Measurements from ENCODE around the gene GK. TPM values are rescaled to one million over a fixed set of nuclear protein-coding genes. Genes with fewer than 3 reads are reported as not detected.
A peak's percentile ranks its signal among the peaks of the same experiment; 100 is the strongest.
"Not testable (repeated sequence)": the region's sequence is repeated elsewhere in the genome, so short reads cannot be mapped to it uniquely, and the experiment has no call there.

The GK gene
- total RNA-seq, 1 donor from 2014 or later = 67.0 TPM

GRCh38 chrX:30663322-30663721, 10.1 kb downstream of the GK start:
- no peaks in the 10 kb centered on the region for H3K9me3 Mint-ChIP-seq
- no peak for DNase-seq
- H3K4me3 Mint-ChIP-seq = no peak overlapping the region
- no peak overlapping the region for H3K27ac Mint-ChIP-seq
- peaks cover 21% of the 10 kb centered on the region for H3K4me1 Mint-ChIP-seq
- H3K27me3 Mint-ChIP-seq = no peaks in the 10 kb centered on the region
- intact Hi-C loops (cut with micrococcal nuclease) = no loop called here
- peaks cover 26% of the 10 kb centered on the region for H3K36me3 Mint-ChIP-seq (ENCODE audit: low read depth)

DNA sequence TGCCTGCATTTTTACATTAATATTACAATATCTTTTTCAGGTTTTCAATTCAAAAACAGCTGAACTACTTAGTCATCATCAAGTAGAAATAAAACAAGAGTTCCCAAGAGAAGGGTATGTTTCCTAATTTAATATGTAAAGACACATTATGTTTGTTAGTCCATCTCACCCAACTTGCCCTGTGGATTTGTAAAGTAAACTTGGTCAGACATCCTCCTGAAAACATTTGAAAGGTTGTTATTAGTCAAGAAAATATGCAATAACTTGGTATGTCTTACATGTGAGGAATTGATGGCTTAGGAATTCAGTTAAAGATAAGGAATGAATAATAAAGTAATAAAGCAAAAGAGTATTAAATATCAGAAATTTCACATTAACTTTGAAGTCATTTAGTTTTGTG, 12.2 kb downstream of the GK start:
- peaks cover 14% of the 10 kb centered on the region for H3K4me1 Mint-ChIP-seq
- H3K27ac Mint-ChIP-seq = no peak overlapping the region

GRCh38 chrX:30666094-30666493, 12.9 kb downstream of the GK start:
- intact Hi-C loops (cut with micrococcal nuclease) = no loop called here
- peaks cover 4% of the 10 kb centered on the region for H3K9me3 Mint-ChIP-seq
- no peak for DNase-seq
- no peaks in the 10 kb centered on the region for H3K27me3 Mint-ChIP-seq
- peaks cover 38% of the 10 kb centered on the region for H3K36me3 Mint-ChIP-seq (ENCODE audit: low read depth)
- no peak overlapping the region for H3K27ac Mint-ChIP-seq
- H3K4me3 Mint-ChIP-seq = no peak overlapping the region
- peaks cover 13% of the 10 kb centered on the region for H3K4me1 Mint-ChIP-seq

More for the DNA sequence above, 12.2 kb downstream of the GK start:
- H3K36me3 Mint-ChIP-seq (ENCODE audit: low read depth) = peaks cover 37% of the 10 kb centered on the region
- DNase-seq = no peak
- no peak overlapping the region for H3K4me3 Mint-ChIP-seq
- intact Hi-C loops (cut with micrococcal nuclease) = no loop called here
- peaks cover 4% of the 10 kb centered on the region for H3K9me3 Mint-ChIP-seq
- H3K27me3 Mint-ChIP-seq = no peaks in the 10 kb centered on the region

GRCh38 chrX:30668581-30668980, 15.4 kb downstream of the GK start:
- Mint-ChIP-seq H3K27ac (no peak overlapping the region), H3K36me3 (ENCODE audit: low read depth) (peaks cover 45% of the 10 kb centered on the region), H3K4me3 (no peak overlapping the region), H3K9me3 (peaks cover 4% of the 10 kb centered on the region), H3K27me3 (no peaks in the 10 kb centered on the region), H3K4me1 (peaks cover 6% of the 10 kb centered on the region)
- intact Hi-C loops (cut with micrococcal nuclease) = no loop called here
- no peak for DNase-seq

DNA sequence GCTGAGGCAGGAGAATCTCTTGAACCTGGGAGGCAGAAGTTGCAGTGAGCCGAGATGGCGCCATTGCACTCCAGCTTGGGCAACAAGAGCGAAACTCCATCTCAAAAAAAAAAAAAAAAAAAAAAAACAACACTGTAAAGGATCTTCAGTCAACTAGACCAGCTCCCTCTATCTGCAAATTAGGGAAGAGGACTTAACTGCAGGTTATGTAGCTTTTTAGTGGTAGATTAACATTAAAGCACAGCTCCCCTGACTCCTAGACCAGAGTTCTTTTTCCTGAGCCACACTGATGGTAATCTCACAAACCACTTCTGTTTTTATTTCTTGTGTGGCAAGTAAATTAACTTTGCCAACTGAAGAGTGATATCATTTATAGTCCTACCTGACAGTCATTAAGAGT, 18.0 kb downstream of the GK start:
- peaks cover 47% of the 10 kb centered on the region for H3K36me3 Mint-ChIP-seq (ENCODE audit: low read depth)
- H3K27ac Mint-ChIP-seq; intact Hi-C loops (cut with micrococcal nuclease); H3K4me1 Mint-ChIP-seq; DNase-seq; H3K27me3 Mint-ChIP-seq; H3K4me3 Mint-ChIP-seq; H3K9me3 Mint-ChIP-seq: not testable (repeated sequence)

GRCh38 chrX:30673127-30673796, 20.0 kb downstream of the GK start:
- no peak for DNase-seq
- intact Hi-C loops (cut with micrococcal nuclease) = no loop called here
- H3K4me3 Mint-ChIP-seq = no peak overlapping the region
- peaks cover 2% of the 10 kb centered on the region for H3K4me1 Mint-ChIP-seq
- H3K9me3 Mint-ChIP-seq = peaks cover 4% of the 10 kb centered on the region
- peaks cover 54% of the 10 kb centered on the region for H3K36me3 Mint-ChIP-seq (ENCODE audit: low read depth)
- no peak overlapping the region for H3K27ac Mint-ChIP-seq
- no peaks in the 10 kb centered on the region for H3K27me3 Mint-ChIP-seq

GRCh38 chrX:30673884-30674598, 20.8 kb downstream of the GK start:
- DNase-seq = no peak
- Mint-ChIP-seq H3K4me3 (no peak overlapping the region), H3K27me3 (no peaks in the 10 kb centered on the region), H3K4me1 (no peaks in the 10 kb centered on the region), H3K36me3 (ENCODE audit: low read depth) (peaks cover 48% of the 10 kb centered on the region), H3K27ac (no peak overlapping the region), H3K9me3 (no peaks in the 10 kb centered on the region)
- intact Hi-C loops (cut with micrococcal nuclease) = no loop called here

- intact Hi-C loops (cut with micrococcal nuclease) = no loop called here
- Mint-ChIP-seq H3K4me1 (no peaks in the 10 kb centered on the region), H3K4me3 (no peak overlapping the region), H3K36me3 (ENCODE audit: low read depth) (peaks cover 52% of the 10 kb centered on the region), H3K9me3 (no peaks in the 10 kb centered on the region), H3K27ac (no peak overlapping the region), H3K27me3 (no peaks in the 10 kb centered on the region)
- no peak for DNase-seq
Observed at GRCh38 chrX:30674799-30675198, 21.6 kb downstream of the GK start.

- H3K4me1 Mint-ChIP-seq = peaks cover 3% of the 10 kb centered on the region
- no peak overlapping the region for H3K4me3 Mint-ChIP-seq
- intact Hi-C loops (cut with micrococcal nuclease) = no loop called here
- H3K27ac Mint-ChIP-seq = no peak overlapping the region
- no peaks in the 10 kb centered on the region for H3K9me3 Mint-ChIP-seq
- H3K36me3 Mint-ChIP-seq (ENCODE audit: low read depth) = peaks cover 46% of the 10 kb centered on the region
- DNase-seq = no peak
- no peaks in the 10 kb centered on the region for H3K27me3 Mint-ChIP-seq
Observed at GRCh38 chrX:30679369-30679768, 26.1 kb downstream of the GK start.

- Mint-ChIP-seq H3K27me3 (no peaks in the 10 kb centered on the region), H3K4me1 (peaks cover 3% of the 10 kb centered on the region), H3K9me3 (no peaks in the 10 kb centered on the region), H3K4me3 (no peak overlapping the region), H3K27ac (peak overlapping the region; percentile 66), H3K36me3 (ENCODE audit: low read depth) (peaks cover 46% of the 10 kb centered on the region)
- intact Hi-C loops (cut with micrococcal nuclease) = no loop called here
- no peak for DNase-seq
Observed at GRCh38 chrX:30680618-30681017, 27.4 kb downstream of the GK start.

DNA sequence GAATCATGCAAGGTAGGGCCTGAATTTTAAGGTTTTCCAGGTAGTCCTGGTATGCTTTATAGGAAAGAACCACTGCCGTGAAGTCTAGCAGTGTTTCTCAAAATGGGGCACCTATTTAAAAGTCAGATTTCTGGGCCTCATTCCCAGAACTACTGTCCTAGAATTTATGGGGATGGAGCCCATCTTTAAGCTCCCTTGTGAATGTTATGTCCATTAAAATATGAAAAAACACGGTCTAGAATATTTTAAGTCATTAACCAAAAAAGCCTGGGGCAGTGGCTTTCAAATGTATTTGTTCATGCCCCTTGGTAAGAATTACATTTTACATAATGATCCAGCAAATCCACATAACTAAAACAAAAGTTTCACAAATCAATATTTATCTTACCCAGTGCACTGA, 35.4 kb downstream of the GK start:
- no peaks in the 10 kb centered on the region for H3K27me3 Mint-ChIP-seq
- no peaks in the 10 kb centered on the region for H3K9me3 Mint-ChIP-seq
- H3K27ac Mint-ChIP-seq = no peak overlapping the region
- no peak overlapping the region for H3K4me3 Mint-ChIP-seq
- peaks cover 3% of the 10 kb centered on the region for H3K4me1 Mint-ChIP-seq
- intact Hi-C loops (cut with micrococcal nuclease) = no loop called here
- DNase-seq = no peak
- peaks cover 29% of the 10 kb centered on the region for H3K36me3 Mint-ChIP-seq (ENCODE audit: low read depth)

GRCh38 chrX:30689116-30689515, 35.9 kb downstream of the GK start:
- Mint-ChIP-seq H3K4me3 (no peak overlapping the region), H3K36me3 (ENCODE audit: low read depth) (peaks cover 27% of the 10 kb centered on the region), H3K27ac (no peak overlapping the region), H3K4me1 (peaks cover 3% of the 10 kb centered on the region), H3K27me3 (no peaks in the 10 kb centered on the region), H3K9me3 (no peaks in the 10 kb centered on the region)
- intact Hi-C loops (cut with micrococcal nuclease) = no loop called here
- DNase-seq = no peak

DNA sequence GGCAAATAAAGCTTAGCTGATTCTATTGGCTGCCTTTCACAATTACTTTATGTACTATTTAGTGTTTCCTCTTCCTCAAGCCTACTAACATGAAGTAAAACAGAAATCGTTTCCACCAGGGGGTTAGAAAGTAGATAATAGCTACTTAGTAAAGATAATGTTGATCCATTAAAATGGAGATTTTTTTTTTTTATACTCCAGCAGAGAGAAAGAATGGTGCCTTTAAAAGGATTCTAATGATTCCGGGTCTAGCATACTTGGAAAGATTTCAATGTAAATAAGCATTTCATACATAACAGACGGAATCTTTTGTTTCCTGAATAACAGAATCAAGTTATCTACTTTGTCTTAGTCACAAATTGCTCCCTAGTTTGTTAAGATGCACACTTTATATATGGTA, 37.1 kb downstream of the GK start:
- no peak overlapping the region for H3K27ac Mint-ChIP-seq
- H3K36me3 Mint-ChIP-seq (ENCODE audit: low read depth) = peaks cover 32% of the 10 kb centered on the region
- H3K9me3 Mint-ChIP-seq = no peaks in the 10 kb centered on the region
- H3K4me1 Mint-ChIP-seq = peaks cover 3% of the 10 kb centered on the region
- intact Hi-C loops (cut with micrococcal nuclease) = no loop called here
- H3K4me3 Mint-ChIP-seq = no peak overlapping the region
- no peaks in the 10 kb centered on the region for H3K27me3 Mint-ChIP-seq
- DNase-seq = no peak

DNA sequence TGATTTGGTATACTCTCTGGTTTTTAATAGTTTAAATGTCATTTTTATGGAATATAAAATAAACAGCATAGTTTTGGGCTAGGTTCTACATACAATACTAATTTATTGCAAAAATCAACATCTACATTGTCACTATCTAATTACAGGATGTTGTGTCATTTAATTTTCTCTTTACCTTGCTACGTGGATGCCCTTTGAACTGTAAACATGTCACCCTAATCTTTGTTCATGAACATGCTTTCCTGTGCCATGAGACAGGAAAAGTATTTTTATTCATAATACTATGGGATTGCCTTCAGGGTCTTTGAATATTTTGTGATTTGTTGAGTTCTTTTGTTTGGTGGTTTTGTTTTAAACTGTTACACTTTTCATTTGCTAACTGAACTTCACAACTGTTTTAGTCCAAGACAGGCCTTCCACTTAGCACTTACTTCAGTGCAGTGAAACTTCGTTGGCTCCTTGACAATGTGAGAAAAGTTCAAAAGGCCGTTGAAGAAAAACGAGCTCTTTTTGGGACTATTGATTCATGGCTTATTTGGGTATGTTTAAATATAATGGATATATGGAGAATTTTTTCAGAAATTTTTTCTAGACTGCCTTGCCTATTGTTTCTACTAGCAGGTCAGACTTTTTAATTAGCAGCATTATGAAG, 40.9 kb downstream of the GK start:
- H3K27ac Mint-ChIP-seq = no peak overlapping the region
- peaks cover 35% of the 10 kb centered on the region for H3K36me3 Mint-ChIP-seq (ENCODE audit: low read depth)
- intact Hi-C loops (cut with micrococcal nuclease) = no loop called here
- no peaks in the 10 kb centered on the region for H3K9me3 Mint-ChIP-seq
- no peaks in the 10 kb centered on the region for H3K27me3 Mint-ChIP-seq
- no peak overlapping the region for H3K4me3 Mint-ChIP-seq
- H3K4me1 Mint-ChIP-seq = no peaks in the 10 kb centered on the region
- DNase-seq = no peak
